NB4 (cell line): ENCODE measurements around the gene DSCAML1.

ENCODE experiments used
- DNase-seq: peaks from one replicate; pipeline ENCODE4 v3.0.0; 2010; ENCODE audit warnings: low read depth
- H3K4me3 ChIP-seq: one replicate; pipeline ENCODE4 v1.5.1; 2011; ENCODE audit warnings: mild to moderate bottlenecking, low read depth, low read length, moderate library complexity
- CTCF ChIP-seq: IDR thresholded peaks from one replicate; pipeline ENCODE4 v1.5.1; 2012; ENCODE audit warnings: low read depth, low read length
- MAX ChIP-seq: IDR thresholded peaks from 2 replicates; pipeline ENCODE4 v1.6.1; 2011; ENCODE audit warnings: low read depth, low read length
- MYC ChIP-seq: IDR thresholded peaks from 2 replicates; pipeline ENCODE4 v1.6.1; 2011; ENCODE audit warnings: low read depth, low read length
- POLR2A ChIP-seq: IDR thresholded peaks from 2 replicates; pipeline ENCODE4 v1.6.1; 2011; ENCODE audit warnings: mild to moderate bottlenecking; ENCODE audit not compliant: insufficient read length; ENCODE audit errors: extremely low read depth

Gene DSCAML1

GRCh38 chr11:117420598-117420997 lies 376.4 kb downstream of the DSCAML1 start:
- no peak overlapping the region for H3K4me3 ChIP-seq
- DNase-seq: no peak
- TF ChIP-seq MYC (no peak), POLR2A (no peak), MAX (no peak), CTCF (no peak)

GRCh38 chr11:117420143-117420485 lies 376.9 kb downstream of the DSCAML1 start:
- TF ChIP-seq POLR2A (no peak), MAX (no peak), CTCF (no peak), MYC (no peak)
- DNase-seq: no peak
- no peak overlapping the region for H3K4me3 ChIP-seq

GRCh38 chr11:117419482-117420142 lies 377.4 kb downstream of the DSCAML1 start:
- no peak for TF ChIP-seq MYC
- TF ChIP-seq CTCF: no peak
- TF ChIP-seq POLR2A: no peak
- TF ChIP-seq MAX: no peak
- no peak overlapping the region for H3K4me3 ChIP-seq
- DNase-seq: no peak

GRCh38 chr11:117418737-117419481 lies 378.1 kb downstream of the DSCAML1 start:
- no peak for DNase-seq
- H3K4me3 ChIP-seq: no peak overlapping the region
- no peak for TF ChIP-seq CTCF
- no peak for TF ChIP-seq MAX
- no peak for TF ChIP-seq POLR2A
- no peak for TF ChIP-seq MYC

GRCh38 chr11:117417856-117418255 lies 379.2 kb downstream of the DSCAML1 start:
- TF ChIP-seq MAX (no peak), MYC (no peak), POLR2A (no peak), CTCF (no peak)
- DNase-seq: no peak
- H3K4me3 ChIP-seq: no peak overlapping the region

- TF ChIP-seq MYC: no peak
- no peak for TF ChIP-seq POLR2A
- TF ChIP-seq CTCF: no peak
- no peak for TF ChIP-seq MAX
- no peak for DNase-seq
- no peak overlapping the region for H3K4me3 ChIP-seq
Observed at GRCh38 chr11:117417342-117417741, 379.7 kb downstream of the DSCAML1 start.
